ENCODE results near the gene DGCR2. TPM values are rescaled to one million over a fixed set of nuclear protein-coding genes. Genes with fewer than 3 reads are reported as not detected.
"Not testable (repeated sequence)": the region's sequence is repeated elsewhere in the genome, so short reads cannot be mapped to it uniquely, and the experiment has no call there.

DGCR2 gene
- total RNA-seq, 1 donor from 2014 or later = 68.0 TPM

DNA sequence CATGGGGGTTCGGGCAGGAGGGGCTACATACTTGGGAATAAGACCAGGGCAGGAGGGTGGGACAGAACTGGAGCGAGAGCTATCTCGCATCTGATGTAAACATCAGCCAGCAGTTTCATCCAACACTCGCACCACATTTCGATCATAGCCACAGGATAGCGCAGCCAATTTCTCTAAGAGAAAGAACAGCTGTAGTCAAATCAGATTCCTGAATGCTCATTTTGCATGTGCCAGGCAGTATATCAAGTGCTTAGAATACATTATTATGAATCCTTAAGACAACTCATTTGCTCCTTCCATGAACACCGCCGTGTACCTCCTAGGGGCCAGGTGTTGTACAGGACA is 14.5 kb downstream of the DGCR2 start:
- DNase-seq = no peak

DNA sequence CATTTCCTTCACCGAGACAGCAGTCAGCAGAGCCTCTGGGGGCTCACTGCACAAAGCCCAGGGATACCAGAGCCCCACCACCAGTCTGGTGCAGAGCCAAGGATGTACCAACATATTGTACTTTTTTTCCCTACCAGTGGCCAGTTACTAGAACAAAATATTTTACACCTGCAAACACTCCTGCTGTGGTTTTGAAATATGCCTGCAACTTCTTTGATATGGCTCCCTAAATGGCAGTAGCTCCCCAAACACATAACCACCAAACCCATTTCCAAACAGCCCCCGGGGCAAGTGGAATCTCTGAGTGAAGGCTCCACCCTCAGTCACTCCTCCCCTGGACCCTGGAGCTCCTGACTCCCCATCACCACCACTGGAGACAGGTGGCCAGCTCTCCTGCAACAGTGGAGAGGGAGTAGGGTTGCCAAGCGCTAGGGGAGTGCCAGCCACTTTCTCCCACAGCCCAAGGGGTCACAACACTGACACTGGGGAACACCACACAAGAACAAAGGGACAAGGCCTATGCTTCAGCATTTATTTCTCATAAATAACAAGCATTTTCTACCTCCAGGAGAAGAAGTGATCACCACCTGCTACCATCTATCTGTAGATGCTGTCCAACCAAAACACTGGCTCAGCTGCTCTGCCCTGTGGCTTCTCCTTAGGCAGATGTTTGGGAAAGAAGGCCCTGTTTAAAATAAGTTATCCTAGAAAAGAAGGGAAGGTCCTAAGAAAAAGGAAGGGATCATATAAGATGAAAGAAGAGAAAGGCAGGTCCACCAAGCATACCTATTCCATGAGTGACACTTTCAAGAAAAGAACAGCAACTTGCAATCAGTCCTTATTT is 15.1 kb downstream of the DGCR2 start:
- DNase-seq = no peak

DNA sequence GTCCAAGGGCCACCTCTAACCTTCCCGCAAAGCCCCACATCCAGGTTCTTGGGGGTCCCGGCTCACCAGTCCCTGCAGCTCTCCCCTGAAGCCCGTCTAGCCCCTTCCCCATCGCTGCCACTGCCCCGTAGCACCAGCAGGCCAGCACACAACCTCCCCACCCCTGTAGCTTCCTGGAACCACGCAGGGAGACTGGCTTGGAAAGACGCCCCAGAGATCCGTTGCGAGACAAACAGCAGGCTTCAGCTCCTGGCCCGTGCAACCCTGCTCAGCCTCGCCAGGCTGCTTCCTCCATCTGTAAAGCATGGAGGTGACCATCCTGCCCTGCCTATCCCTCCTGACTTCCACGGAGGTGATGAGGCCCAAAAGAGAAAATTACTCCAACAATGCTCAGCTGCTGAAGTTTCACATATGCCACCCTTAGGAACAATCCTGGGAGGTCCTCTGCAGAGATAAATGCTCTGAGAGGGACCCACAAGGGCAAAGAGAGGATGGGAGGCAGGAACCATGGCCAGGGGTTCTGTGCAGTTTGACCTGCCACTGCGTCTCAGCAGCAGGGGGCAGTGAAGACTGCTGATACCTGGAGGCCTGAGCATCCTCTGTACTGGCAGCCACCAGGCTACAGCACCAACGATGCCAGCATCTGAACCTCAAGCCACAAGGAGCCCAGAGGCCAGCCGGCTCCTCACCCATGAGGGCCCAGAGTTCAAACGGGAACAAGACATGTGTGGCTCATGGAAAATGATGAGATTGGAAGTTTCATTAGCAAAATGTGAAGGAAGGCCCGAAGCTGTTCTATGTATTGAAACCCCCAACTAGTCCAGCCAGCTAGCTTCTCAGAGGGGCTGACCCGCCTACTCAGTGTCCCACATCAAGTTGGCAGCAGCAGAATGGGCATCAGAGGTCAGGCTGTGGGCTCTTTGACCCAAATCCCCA is 16.1 kb downstream of the DGCR2 start:
- DNase-seq = no peak

DNA sequence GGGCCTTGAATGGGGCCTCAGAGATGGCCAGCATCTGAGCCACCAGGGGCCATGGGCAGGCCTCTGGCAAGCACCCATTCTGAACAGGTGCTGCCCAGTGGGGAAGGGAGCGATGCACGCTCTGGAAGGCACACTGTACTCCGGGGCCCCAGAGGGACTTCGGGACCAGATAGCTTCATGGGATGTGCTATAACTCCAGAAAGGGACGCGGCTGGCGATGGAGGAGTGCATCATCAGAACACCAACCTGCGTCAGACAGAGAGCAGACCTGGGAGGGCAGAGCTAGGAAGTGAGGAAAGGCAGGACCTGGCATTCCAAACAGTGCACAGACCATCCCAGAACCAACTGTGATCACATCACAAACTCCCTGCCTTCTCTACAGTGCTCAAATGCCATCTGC is 16.8 kb downstream of the DGCR2 start:
- no peak for DNase-seq

DNA sequence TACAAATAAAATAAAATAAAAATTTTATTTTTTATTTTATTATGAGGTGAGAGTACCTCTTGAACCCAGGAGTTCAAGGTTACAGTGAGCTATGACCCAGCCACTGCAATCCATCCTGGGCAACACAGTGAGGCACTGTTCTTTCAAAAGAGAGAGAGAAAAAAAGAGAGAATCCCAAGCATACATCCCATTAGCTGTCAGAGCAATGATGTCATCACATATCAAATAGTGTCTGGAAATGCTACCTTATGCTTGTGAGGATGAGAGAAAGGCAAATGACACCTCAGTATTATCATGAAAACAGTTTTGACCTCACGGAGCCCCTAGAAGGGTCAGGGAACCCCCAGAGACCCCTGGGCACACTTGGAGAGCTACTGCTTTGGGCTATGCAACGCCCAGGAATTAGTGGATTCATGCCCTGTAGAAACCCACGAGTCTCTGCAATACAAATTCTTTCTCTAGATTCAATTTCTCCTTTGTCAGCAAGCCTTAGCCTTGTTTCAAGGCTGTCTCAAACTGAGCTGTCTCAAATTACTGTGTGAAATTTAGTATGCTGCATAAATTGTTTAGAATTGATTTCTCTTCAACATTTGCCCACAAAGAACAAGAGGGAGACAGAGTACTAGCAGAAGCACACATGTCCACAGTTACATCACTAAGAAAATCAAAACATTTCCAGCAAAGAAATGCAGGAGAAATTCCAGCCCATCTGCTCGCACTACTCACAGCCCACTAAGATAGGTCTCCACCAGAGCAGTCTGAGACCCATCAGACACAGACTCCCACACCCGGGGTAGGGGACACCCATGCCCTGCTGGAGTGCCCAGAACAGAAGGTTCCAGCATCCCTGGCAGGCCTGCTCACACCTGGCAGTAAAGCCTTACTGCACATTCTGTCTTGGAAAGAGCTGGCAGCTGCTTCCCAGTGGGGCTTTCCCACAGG is 18.1 kb downstream of the DGCR2 start:
- DNase-seq = no peak

DNA sequence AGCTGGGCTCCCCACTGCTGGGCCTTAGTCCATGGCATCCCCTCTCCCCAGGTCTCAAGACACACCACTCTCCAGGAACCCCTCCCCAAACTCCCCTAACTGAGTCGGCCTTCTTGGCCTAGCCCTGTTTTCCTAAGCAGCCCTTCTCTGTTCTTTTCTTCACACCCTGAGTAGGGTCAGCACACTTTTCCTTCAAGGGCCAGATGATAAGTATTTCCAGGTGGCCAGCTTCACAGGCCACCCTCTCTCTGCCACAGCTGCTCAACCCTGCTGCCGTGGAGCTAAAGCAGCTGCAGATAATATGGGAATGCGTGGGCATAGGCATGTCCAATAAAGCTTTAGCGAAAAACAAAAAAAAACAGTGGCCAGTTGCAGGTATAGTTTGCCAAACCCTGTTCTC is 24.1 kb downstream of the DGCR2 start:
- no peak for DNase-seq

DNA sequence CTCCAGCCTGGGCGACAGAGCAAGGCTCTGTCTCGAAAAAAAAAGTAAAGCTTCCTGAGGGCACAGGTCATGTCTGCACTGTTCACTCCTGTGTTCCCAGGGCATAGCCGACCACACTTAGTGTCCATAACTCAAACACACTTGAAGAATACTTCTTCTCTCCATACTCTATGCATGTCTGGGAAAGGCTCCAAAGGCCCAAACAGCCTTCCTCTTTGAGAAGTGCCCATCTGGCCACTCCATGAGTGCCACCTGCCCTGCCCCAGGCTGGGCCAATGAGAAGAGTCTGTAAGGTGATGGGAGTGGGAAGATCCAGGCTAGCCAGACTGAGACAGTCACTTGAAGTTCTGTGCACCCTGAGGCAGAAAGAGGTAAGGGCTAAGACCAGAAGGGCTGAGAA is 24.7 kb downstream of the DGCR2 start:
- no peak for DNase-seq

DNA sequence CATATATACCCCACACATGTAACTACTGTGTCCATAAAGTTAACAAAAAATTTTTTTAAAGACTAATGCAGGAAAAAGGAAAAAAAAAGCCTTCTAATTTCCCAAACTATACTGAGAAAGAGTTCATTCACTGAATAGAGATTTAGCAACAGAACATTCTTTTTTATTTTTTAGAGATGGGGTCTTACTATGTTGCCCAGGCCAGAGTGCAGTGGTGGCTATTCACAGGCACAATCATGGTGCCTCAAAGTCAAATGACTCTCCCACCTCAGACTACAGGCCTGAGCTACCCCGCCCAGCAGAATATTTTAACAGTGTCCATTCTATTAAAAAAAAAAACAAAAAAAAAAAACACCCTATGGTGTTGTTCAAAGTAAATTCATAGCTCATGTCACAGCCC is 25.7 kb downstream of the DGCR2 start:
- DNase-seq = no peak

DNA sequence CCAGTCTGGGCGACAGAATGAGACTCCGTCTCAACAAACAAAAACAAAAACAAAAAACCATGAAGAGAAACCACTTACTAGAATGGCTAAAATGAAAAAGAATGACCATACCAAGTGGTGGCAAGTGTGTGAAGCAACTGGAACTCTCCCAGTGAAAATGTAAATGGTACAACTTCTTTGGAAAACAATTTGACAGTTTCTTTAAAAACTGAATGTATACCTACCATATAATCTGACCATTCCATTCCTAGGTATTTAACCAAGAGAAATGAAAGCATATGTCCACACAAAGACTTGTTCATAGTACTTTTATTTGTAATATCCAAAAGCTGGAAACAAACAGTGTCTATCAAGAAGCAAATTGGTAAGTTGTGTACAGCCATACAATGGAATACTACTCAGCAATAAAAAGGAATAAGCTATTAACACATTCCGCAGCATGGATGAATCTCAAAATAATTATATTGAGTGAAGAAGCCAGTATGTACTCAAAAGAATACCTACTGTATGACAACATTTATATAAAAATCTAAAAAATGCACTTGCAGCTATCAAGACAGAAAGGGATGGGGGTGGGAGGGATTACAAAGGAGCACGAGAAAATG is 27.7 kb downstream of the DGCR2 start:
- no peak for DNase-seq

DNA sequence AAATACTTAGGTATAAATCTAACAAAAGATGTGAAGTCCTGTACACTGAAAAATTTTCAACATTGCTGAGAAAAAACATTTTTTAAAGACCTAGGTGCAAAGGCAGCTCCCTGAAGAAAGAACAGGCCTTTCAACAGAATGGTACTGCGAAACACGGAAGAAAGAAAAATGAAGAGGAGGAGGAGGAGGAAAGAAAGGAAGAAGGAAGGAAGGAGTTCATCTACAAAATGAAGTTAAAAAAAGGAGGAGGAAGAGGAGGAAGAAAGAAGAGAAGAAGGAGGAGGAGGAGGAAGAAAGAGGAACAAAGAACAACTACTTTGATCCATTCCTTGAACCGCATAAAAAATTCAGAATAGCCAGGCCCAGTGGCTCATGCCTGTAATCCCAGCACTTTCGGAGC is 29.5 kb downstream of the DGCR2 start:
- DNase-seq = no peak

DNA sequence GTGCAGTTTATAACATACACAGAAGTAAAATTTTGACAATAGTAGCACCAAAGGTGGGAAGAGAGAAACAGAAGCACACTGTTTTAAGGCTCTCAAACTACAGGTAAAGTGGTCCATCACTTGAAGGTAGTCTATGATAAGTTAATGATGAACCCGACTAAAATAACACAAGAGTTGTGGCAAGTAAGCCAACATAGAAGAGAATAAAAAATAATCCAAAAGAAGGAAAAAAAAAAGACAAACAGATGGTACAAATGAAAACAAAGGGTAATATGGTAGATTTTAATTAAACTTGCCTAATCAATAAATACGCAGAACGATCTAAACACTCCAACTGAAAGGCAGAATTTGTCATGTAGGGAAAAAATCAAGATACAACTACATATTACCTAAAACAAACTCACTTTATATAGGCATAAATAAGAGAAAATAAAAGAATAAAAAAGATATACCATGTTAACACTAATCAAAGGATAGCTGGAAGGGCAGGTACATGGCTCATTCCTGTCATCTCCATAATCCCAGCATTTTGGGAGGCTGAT is 31.6 kb downstream of the DGCR2 start:
- DNase-seq = no peak

DNA sequence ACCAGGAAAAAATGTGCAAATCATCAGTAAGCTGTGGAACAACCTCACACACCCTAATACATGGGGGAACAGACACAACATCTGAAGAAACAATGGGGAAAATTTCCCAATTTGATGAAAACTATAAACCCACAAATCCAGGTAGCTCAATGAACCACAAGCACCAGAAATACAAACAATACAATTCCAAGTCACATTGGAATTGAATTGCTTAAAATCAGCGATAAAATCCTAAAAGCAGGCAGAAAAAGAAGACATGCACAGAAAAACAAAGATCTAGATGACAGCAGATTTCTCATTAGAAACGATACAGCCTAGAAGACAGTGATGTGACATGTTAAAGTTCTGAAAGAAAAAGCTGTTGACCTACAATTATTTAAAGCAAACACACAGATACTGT is 32.0 kb downstream of the DGCR2 start:
- no peak for DNase-seq

DNA sequence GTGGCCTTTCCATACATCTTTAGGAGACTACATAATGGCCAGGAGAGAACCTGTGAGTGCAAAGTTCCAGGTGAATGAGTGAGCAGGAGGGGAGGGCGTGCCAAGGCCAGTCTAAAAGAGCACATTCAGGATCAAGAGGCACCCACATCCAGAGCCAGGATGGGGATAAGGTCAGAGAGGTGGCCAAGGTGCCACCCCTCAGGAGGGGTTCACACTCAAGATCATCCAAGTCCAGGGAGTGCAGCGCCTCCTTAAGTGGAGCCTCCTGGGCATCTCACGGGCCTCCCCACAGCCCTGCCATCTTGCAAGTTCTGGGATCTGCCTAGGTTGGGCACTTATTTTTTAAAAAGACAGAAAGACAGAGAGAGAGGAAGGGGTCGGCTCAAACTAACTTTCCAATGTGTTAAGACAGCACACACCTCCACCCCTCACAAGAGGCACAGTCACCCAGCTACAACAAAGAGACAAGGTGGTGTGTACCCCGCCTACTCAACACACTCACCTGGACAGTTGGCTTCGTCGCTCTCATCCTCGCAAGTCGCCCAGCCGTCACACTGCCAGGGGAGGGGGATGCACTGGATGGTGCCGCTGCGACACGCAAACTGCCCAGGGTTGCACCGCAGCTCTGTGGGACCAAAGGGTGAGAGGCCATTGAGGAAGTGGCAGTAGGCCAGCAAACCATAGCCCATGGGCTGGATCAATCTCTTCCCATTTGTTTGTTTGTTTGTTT is 33.2 kb downstream of the DGCR2 start:
- no peak for DNase-seq

DNA sequence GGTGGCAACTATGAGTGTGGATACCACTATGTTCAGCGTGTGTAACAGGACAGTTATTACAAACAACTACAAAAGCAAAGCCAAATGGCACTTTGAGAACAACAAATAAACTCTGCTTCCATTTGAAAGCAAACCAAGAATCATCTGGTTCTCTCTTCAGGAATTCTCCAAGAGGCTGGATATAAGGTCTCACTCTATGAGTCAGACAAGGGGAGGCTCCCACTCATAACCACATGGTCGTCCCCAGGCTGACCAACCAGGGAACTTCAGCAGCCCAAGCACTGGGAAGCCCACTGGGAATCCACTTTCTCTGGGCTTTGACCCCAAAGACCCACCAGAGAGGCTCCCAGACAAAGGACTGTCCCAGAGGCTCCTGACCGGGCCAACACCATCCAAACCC is 35.3 kb downstream of the DGCR2 start:
- DNase-seq = no peak

DNA sequence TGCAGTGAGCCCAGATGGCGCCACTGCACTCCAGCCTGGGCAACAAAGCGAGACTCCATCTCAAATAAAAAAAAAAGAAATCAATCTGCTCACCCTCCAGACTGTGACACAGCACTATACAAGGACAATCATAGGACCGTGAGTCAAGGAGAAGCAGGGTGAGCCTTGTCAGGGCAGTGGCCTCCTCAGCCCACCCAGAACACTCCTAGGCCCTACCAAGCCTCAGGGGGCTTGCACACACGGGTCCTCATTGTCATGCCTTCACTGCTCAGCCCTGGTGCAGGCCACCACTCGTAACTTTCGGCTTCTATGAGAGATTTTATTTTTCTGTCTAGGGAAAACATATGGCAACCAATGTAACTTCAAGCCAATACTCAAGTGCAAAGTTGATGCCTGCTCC is 35.8 kb downstream of the DGCR2 start:
- DNase-seq = no peak

DNA sequence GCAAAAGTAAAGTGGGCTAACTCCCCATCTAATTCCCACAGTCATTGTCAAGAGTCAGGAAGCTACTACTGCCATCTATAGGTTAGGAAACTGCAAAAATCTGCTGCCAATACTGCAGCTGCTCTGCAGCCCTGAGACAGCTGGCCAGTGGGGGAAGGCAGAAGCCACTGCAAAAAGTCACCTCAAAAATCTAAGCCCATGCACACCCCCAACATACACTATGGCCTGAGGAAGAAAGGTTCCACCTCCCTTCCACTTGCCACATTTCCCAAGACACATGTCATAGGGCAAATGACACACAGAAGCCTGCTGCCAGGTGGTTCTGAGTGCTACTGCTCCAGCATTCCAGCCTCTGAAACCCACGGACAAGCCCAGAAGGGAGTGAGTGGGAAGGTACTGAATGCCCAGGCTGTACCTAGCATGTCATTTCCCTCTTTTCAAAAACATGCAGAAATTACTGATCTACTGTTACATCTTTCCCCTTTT is 36.9 kb downstream of the DGCR2 start:
- no peak for DNase-seq

DNA sequence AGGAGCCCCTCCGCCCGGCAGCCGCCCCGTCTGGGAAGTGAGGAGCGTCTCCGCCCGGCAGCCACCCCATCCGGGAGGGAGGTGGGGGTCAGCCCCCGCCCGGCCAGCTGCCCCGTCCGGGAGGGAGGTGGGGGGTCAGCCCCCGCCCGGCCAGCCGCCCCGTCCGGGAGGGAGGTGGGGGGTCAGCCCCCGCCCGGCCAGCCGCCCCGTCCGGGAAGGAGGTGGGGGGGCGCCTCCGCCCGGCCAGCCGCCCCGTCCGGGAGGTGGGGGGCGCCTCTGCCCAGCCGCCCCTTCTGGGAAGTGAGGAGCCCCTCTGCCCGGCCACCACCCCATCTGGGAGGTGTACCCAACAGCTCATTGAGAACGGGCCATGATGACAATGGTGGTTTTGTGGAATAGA is 37.6 kb downstream of the DGCR2 start:
- not testable (repeated sequence) for DNase-seq

DNA sequence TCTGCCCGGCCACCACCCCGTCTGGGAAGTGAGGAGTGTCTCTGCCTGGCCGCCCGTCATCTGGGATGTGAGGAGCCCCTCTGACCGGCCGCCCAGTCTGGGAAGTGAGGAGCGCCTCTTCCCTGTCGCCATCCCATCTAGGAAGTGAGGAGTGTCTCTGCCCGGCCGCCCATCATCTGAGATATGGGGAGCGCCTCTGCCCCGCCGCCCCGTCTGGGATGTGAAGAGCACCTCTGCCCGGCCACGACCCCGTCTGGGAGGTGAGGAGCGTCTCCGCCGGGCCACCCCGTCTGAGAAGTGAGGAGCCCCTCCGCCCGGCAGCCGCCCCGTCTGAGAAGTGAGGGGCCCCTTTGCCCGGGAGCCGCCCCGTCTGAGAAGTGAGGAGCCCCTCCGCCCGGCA is 38.1 kb downstream of the DGCR2 start:
- DNase-seq = not testable (repeated sequence)

DNA sequence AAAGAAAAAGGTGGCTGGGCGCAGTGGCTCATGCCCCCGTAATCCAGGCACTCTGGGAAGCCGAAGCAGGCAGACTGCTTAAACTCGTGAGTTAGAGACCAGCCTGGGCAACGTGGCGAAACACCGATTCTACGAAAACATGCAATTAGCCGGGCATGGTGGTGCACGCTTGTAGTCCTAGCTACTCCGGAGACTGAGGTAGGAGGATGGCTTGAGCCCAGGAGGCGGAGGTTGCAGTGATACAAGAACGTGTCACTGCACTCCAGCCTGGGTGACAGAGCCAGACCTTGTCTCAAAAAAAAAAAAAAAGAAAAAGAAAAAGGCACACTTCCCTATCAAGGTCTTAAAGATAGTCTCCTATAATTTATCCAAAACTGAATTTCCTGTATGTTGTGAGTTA is 39.4 kb downstream of the DGCR2 start:
- no peak for DNase-seq

DNA sequence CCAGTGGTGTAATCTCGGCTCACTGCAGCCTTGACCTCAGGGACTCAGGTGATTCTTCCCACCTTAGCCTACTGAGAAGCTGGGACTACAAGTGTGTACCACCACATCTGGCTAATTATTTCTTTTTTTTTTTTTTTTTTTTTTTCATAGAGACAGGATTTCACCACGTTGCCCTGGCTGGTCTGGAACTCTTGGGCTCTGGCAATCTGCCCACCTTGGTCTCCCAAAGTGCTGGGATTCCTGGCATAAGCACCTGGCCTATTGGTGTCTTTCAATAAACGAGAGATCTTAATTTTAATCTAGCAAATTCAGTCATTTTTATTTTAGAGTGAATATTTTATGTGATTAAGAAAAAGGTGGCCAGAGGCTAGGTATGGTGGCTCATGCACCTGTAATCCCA is 40.1 kb downstream of the DGCR2 start:
- DNase-seq = no peak

DNA sequence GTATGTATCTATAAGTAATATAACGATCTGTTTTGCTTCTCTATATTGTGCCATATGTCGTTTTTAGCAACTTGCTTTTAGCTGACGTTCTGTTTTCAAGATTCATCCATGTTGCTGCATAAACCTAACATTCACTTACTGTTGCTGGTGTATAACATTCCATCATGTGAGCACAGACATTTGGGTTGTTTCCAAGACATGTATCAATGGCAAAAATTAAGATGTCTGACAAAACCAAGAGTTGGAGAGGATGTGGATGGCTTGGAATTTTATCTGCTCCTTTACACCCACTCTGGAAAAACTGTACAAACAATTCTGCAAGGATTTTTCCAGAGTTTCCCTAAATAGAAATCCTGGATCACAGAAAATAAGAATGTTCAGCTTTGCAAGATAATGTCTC is 40.9 kb downstream of the DGCR2 start:
- no peak for DNase-seq

Data from occipital lobe (tissue), 2 donors.